Measurements from ENCODE around the gene OR8K5. TPM values are rescaled to one million over a fixed set of nuclear protein-coding genes. Genes with fewer than 3 reads are reported as not detected.
A peak's percentile ranks its signal among the peaks of the same experiment; 100 is the strongest.
"Not testable (repeated sequence)": the region's sequence is repeated elsewhere in the genome, so short reads cannot be mapped to it uniquely, and the experiment has no call there.

OR8K5 gene
- polyA plus RNA-seq, 2 of the 4 experiments (the other 2 are of a cell fraction), result not detected

DNA sequence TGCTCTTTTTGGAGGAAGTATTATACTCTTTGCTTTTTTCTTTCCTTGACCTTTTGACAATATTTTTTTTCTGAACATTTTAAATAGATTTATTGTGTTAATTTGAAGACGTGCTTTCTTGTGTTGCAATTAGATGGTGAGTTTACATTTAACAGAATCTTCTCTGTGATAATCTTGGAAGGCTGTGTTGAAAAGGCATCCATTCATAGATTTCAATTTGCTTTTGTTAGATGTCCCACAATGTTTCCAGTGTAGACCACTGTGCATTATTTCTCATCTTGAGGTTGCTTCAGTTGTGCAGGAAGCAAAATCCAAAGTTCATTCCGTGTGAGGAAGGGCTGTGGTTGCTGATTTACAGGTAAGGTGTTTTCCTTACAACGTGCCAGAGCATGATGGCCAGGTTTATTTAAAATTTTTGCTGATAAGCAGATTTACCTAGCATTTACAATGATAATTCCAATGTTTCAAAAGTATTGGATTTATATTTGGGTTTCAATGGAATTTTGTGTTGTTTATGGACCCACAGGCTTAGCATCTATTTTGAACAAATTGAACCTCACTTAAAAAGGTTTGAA lies 12.2 kb upstream of the OR8K5 start:
- FAIRE-seq (no peak), DNase-seq (ENCODE audit: low read depth in 1 of 2, low spot score in 1 of 2) (no peak)
- no peak overlapping the region for H3K4me2 ChIP-seq

DNA sequence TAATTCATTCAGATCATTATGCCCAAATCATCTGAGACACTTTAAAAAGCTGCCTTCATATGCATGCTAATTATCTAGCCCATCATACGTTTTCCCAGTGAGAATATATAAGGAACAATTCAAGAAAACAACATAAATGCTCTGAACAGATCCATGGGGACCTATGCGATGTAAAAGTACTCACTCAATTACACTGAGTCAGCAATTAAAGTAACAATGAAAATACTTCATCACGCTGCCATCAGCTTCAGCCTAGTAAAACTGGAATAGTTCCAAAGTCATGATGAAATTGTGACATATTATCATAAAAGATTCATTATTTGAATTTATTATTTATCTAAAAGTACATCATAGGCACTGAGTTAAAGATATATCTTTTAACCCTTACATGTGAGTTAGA lies 3.7 kb upstream of the OR8K5 start:
- 30% methylated on average over 3 of the region's 3 CpGs for WGBS (ENCODE audit: missing lambda C conversion rate)
- POLR2A ChIA-PET, result no interaction called here
- Histone ChIP-seq H3K4me2 (no peak overlapping the region), H3K9me3 (no peaks in the 10 kb centered on the region), H3K27ac (no peak overlapping the region), H3K4me1 (no peaks in the 10 kb centered on the region), H3K4me3 (no peak overlapping the region)
- no peak for ATAC-seq
- no peak for TF ChIP-seq FOXS1 (CRISPR knock-in tag; IDR thresholded peaks at IDR 0.05)
- no peak for TF ChIP-seq ZFP36 (IDR thresholded peaks at IDR 0.05; ENCODE audit: borderline replicate concordance, partially characterized antibody)
- TF ChIP-seq MAFK (IDR thresholded peaks at IDR 0.05; ENCODE audit: partially characterized antibody), result peak; percentile 91
- TF ChIP-seq GATA3 (IDR thresholded peaks at IDR 0.05; ENCODE audit: borderline replicate concordance), result no peak
- TF ChIP-seq EHMT2 (IDR thresholded peaks at IDR 0.05; ENCODE audit: low read depth), result no peak
- CTCF ChIA-PET, result no interaction called here
- DNase-seq (ENCODE audit: low read depth in 1 of 2, low spot score in 1 of 2), result no peak
- no peak for FAIRE-seq

More for the DNA sequence above, 12.2 kb upstream of the OR8K5 start:
- no peaks in the 10 kb centered on the region for H3K9me3 ChIP-seq
- no peak overlapping the region for H3K4me3 ChIP-seq
- ATAC-seq, result no peak
- peak; percentile 77 for TF ChIP-seq MAFK (IDR thresholded peaks at IDR 0.05; ENCODE audit: partially characterized antibody)
- TF ChIP-seq, protein P1, sequence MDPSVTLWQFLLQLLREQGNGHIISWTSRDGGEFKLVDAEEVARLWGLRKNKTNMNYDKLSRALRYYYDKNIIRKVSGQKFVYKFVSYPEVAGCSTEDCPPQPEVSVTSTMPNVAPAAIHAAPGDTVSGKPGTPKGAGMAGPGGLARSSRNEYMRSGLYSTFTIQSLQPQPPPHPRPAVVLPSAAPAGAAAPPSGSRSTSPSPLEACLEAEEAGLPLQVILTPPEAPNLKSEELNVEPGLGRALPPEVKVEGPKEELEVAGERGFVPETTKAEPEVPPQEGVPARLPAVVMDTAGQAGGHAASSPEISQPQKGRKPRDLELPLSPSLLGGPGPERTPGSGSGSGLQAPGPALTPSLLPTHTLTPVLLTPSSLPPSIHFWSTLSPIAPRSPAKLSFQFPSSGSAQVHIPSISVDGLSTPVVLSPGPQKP (IDR thresholded peaks at IDR 0.05; ENCODE audit: low read depth, low read length), result no peak
- no peaks in the 10 kb centered on the region for H3K4me1 ChIP-seq
- CTCF ChIA-PET, result no interaction called here
- no peak overlapping the region for H3K27ac ChIP-seq
- WGBS (ENCODE audit: missing lambda C conversion rate), result 2% methylated on average over 3 of the region's 3 CpGs
- POLR2A ChIA-PET, result no interaction called here

DNA sequence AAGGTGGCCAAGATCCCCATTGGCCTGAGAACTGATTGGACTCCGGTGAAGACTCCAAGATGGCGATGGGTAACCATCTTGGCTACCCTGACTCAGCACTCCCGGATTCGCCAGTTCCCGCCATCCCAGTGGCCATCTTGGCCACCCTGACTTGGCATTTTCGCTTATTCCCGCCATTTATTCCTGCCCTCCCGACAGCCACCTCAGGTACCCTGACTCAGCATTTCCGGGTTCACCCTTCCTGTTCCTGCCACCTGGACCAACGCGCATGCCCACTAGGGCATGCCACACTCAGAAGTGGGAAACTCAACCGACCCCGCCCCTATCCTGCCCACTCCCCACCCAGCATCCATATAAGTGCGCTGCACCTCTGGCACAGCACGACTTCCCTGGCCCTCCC lies 7.8 kb downstream of the OR8K5 start:
- WGBS (ENCODE audit: missing lambda C conversion rate), result 33% methylated on average over 13 of the region's 15 CpGs
- no peak for FAIRE-seq
- Histone ChIP-seq H3K4me1 (no peaks in the 10 kb centered on the region), H3K9me3 (no peaks in the 10 kb centered on the region), H3K4me3 (no peak overlapping the region), H3K27ac (no peak overlapping the region), H3K4me2 (no peak overlapping the region)
- peak in 1 of 2 experiments; percentile 29 for DNase-seq (ENCODE audit: low read depth in 1 of 2, low spot score in 1 of 2)
- ChIA-PET CTCF (no interaction called here), POLR2A (no interaction called here)
- no peak for ATAC-seq
- TF ChIP-seq FOSB (CRISPR knock-in tag; IDR thresholded peaks at IDR 0.05) (no peak), MAFK (IDR thresholded peaks at IDR 0.05; ENCODE audit: partially characterized antibody) (peak; percentile 69), CHD4 (IDR thresholded peaks at IDR 0.05; ENCODE audit: borderline replicate concordance) (no peak), MYC (IDR thresholded peaks at IDR 0.05; ENCODE audit: borderline replicate concordance, low read length) (no peak), RCOR1 (IDR thresholded peaks at IDR 0.05; ENCODE audit: low read depth, low read length) (no peak)

DNA sequence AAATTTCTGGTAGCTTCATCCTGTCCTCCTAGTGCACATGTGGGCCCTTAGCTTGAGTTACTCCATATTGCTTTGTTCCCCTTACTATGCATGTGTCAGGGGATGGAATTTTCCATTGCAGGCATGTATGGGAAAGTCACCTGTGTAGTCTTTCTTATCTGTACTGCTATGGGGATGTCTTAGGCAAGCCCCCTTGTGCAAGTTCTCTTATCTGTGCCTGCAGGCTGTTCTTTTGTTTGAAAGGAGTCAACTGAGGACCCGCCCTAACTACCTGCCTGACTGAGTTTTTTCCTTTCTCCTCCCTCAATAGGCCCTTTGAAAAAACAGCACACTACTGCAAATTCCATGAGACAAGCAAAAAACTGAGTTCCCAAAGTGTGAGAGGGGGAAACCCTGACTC lies 8.7 kb downstream of the OR8K5 start:
- no peak for ATAC-seq
- Histone ChIP-seq H3K4me3 (no peak overlapping the region), H3K9me3 (no peaks in the 10 kb centered on the region), H3K4me1 (no peaks in the 10 kb centered on the region), H3K27ac (no peak overlapping the region), H3K4me2 (no peak overlapping the region)
- 0% methylated on average over 1 of the region's 1 CpG for WGBS (ENCODE audit: missing lambda C conversion rate)
- DNase-seq (ENCODE audit: low read depth in 1 of 2, low spot score in 1 of 2), result no peak
- no peak for FAIRE-seq
- ChIA-PET POLR2A (no interaction called here), CTCF (no interaction called here)
- no peak for TF ChIP-seq NPAS2 (CRISPR knock-in tag; IDR thresholded peaks at IDR 0.05; ENCODE audit: borderline replicate concordance)
- no peak for TF ChIP-seq RCOR1 (IDR thresholded peaks at IDR 0.05; ENCODE audit: low read depth, low read length)
- no peak for TF ChIP-seq RNF2 (IDR thresholded peaks at IDR 0.05; ENCODE audit: borderline replicate concordance, low read depth)
- TF ChIP-seq, protein P2, sequence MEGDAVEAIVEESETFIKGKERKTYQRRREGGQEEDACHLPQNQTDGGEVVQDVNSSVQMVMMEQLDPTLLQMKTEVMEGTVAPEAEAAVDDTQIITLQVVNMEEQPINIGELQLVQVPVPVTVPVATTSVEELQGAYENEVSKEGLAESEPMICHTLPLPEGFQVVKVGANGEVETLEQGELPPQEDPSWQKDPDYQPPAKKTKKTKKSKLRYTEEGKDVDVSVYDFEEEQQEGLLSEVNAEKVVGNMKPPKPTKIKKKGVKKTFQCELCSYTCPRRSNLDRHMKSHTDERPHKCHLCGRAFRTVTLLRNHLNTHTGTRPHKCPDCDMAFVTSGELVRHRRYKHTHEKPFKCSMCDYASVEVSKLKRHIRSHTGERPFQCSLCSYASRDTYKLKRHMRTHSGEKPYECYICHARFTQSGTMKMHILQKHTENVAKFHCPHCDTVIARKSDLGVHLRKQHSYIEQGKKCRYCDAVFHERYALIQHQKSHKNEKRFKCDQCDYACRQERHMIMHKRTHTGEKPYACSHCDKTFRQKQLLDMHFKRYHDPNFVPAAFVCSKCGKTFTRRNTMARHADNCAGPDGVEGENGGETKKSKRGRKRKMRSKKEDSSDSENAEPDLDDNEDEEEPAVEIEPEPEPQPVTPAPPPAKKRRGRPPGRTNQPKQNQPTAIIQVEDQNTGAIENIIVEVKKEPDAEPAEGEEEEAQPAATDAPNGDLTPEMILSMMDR (IDR thresholded peaks at IDR 0.05), result no peak
- no peak for TF ChIP-seq HDAC2 (IDR thresholded peaks at IDR 0.05)
- TF ChIP-seq TP53 (CRISPR knock-in tag; IDR thresholded peaks at IDR 0.05), result no peak
- no peak for TF ChIP-seq HEYL (CRISPR knock-in tag; IDR thresholded peaks at IDR 0.05)
- no peak for TF ChIP-seq EHF (CRISPR knock-in tag; IDR thresholded peaks at IDR 0.05)
- TF ChIP-seq, protein P3, sequence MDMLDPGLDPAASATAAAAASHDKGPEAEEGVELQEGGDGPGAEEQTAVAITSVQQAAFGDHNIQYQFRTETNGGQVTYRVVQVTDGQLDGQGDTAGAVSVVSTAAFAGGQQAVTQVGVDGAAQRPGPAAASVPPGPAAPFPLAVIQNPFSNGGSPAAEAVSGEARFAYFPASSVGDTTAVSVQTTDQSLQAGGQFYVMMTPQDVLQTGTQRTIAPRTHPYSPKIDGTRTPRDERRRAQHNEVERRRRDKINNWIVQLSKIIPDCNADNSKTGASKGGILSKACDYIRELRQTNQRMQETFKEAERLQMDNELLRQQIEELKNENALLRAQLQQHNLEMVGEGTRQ (IDR thresholded peaks at IDR 0.05), result no peak
- TF ChIP-seq MAZ (IDR thresholded peaks at IDR 0.05; ENCODE audit: borderline replicate concordance, low read depth, low read length), result no peak
- no peak for TF ChIP-seq RARB (CRISPR knock-in tag; IDR thresholded peaks at IDR 0.05)

DNA sequence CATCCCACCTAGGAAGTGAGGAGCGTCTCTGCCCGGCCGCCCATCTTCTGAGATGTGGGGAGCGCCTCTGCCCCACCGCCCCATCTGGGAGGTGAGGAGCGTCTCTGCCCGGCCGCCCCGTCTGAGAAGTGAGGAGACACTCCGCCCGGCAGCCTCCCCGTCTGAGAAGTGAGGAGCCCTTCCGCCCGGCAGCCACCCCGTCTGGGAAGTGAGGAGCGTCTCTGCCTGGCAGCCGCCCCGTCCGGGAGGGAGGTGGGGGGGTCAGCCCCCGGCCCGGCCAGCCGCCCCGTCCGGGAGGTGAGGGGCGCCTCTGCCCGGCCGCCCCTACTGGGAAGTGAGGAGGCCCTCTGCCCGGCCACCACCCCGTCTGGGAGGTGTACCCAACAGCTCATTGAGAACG lies 16.4 kb downstream of the OR8K5 start:
- DNase-seq (ENCODE audit: low read depth in 1 of 2, low spot score in 1 of 2); H3K4me3 ChIP-seq; H3K9me3 ChIP-seq; H3K27ac ChIP-seq; POLR2A ChIA-PET; ATAC-seq; H3K4me2 ChIP-seq; FAIRE-seq; H3K4me1 ChIP-seq; CTCF ChIA-PET: not testable (repeated sequence)
- 45% methylated on average over 6 of the region's 30 CpGs for WGBS (ENCODE audit: missing lambda C conversion rate)

Data from A549 (cell line).